SU-DHL-6 (cell line): Measurements from ENCODE around the gene RNASE8.
A peak's percentile ranks its signal among the peaks of the same experiment; 100 is the strongest.
"Not testable (repeated sequence)": the region's sequence is repeated elsewhere in the genome, so short reads cannot be mapped to it uniquely, and the experiment has no call there.

ENCODE experiments used
- H2AFZ ChIP-seq: fragments of 200-600 bp; sonication (generic); 2 replicates; pipeline ENCODE4 v1.6.1; 2014; ENCODE audit warnings: low read depth, mild to moderate bottlenecking, moderate library complexity, mixed read lengths, antibody characterized with exemption, low read length; ENCODE audit not compliant: severe bottlenecking
- H3F3A ChIP-seq: fragments of 200-600 bp; shearing (Covaris generic); 2 replicates; pipeline ENCODE4 v1.6.0; 2016; ENCODE audit warnings: antibody characterized with exemption, mild to moderate bottlenecking; ENCODE audit not compliant: insufficient read depth
- H3K27ac ChIP-seq: fragments of 200-600 bp; sonication (generic); 2 replicates; pipeline ENCODE4 v1.5.1; 2016; ENCODE audit warnings: low read depth, mild to moderate bottlenecking, low read length, moderate library complexity, mixed read lengths
- H3K27me3 ChIP-seq: fragments of 200-600 bp; sonication (generic), shearing (Covaris generic); 2 replicates; pipeline ENCODE4 v1.6.0; 2014; ENCODE audit warnings: mild to moderate bottlenecking, low read length
- H3K36me3 ChIP-seq: fragments of 200-600 bp; sonication (generic); 2 replicates; pipeline ENCODE4 v1.6.1; 2014; ENCODE audit warnings: mild to moderate bottlenecking, low read length, mixed read lengths
- H3K4me2 ChIP-seq: fragments of 300-600, 200-600 bp; shearing (Covaris generic), sonication (generic); 2 replicates; pipeline ENCODE4 v1.6.0; 2014; ENCODE audit warnings: low read length, low read depth, mild to moderate bottlenecking; ENCODE audit not compliant: poor library complexity, severe bottlenecking
- H3K4me3 ChIP-seq: fragments of 200-600 bp; sonication (generic); 2 replicates; pipeline ENCODE4 v1.5.1; 2014; ENCODE audit warnings: antibody characterized with exemption, low read length, mild to moderate bottlenecking, mixed read lengths; ENCODE audit not compliant: insufficient read depth, poor library complexity, severe bottlenecking
- H3K79me2 ChIP-seq: fragments of 200-600 bp; sonication (generic); 2 replicates; pipeline ENCODE4 v1.6.1; 2014; ENCODE audit warnings: mild to moderate bottlenecking, low read length, moderate library complexity; ENCODE audit not compliant: insufficient read depth
- H3K9ac ChIP-seq: fragments of 200-600 bp; sonication (generic); 2 replicates; pipeline ENCODE4 v1.7.0; 2014; ENCODE audit warnings: mild to moderate bottlenecking, low read length
- H3K9me2 ChIP-seq: fragments of 200-600 bp; sonication (generic); replicated peaks from 2 replicates; pipeline ENCODE4 v1.6.1; 2014; ENCODE audit warnings: low read length; ENCODE audit not compliant: insufficient read depth
- H3K9me3 ChIP-seq: fragments of 200-600 bp; sonication (generic); 2 replicates; pipeline ENCODE4 v1.6.1; 2014; ENCODE audit warnings: low read length, mixed read lengths; ENCODE audit not compliant: insufficient read depth
- H4K20me1 ChIP-seq: fragments of 200-600 bp; sonication (generic); 2 replicates; pipeline ENCODE4 v1.6.1; 2014; ENCODE audit warnings: low read depth, mild to moderate bottlenecking, antibody characterized with exemption, low read length, moderate library complexity, mixed read lengths
- CTCF ChIP-seq: fragments of 200-600 bp; sonication (generic); IDR thresholded peaks from one replicate; pipeline ENCODE4 v1.5.1; 2017; ENCODE audit warnings: antibody characterized with exemption, mild to moderate bottlenecking, low read length, moderate library complexity; ENCODE audit not compliant: insufficient read depth, poor library complexity, severe bottlenecking
- EZH2phosphoT487 ChIP-seq: fragments of 200-600 bp; sonication (generic), shearing (Covaris generic); conservative IDR thresholded peaks from 2 replicates; pipeline ENCODE4 v1.6.1; 2018; ENCODE audit warnings: mild to moderate bottlenecking, antibody characterized with exemption, low read length, moderate library complexity, mixed read lengths

The RNASE8 gene

GRCh38 chr14:21057803-21058675 lies at the start of gene RNASE8:
Gene RNASE8 (plus strand): TSS chr14:21057822. CDS start chr14:21057893, 71 bp downstream.
- no peak within 1 kb of the TSS for H3K27ac ChIP-seq
- H3K9me3 ChIP-seq: no peaks in the 10 kb centered on the region
- no peaks in the 10 kb centered on the region for H3K27me3 ChIP-seq
- H3K4me3 ChIP-seq: no peak within 1 kb of the TSS
- no peaks in the 10 kb centered on the region for H3K9me2 ChIP-seq
- no peak within 1 kb of the TSS for H3K4me2 ChIP-seq
- no peaks in the 10 kb centered on the region for H4K20me1 ChIP-seq
- H3K79me2 ChIP-seq: no peaks in the 10 kb centered on the region
- no peak within 1 kb of the TSS for H2AFZ ChIP-seq
- TF ChIP-seq EZH2phosphoT487: no peak
- no peak for TF ChIP-seq CTCF
- H3K36me3 ChIP-seq: no peaks in the 10 kb centered on the region
- no peaks in the 10 kb centered on the region for H3F3A ChIP-seq
- H3K9ac ChIP-seq: no peak within 1 kb of the TSS

GRCh38 chr14:21009721-21010120 lies 47.9 kb upstream of the RNASE8 start:
- H3F3A ChIP-seq, H3K9me2 ChIP-seq, H3K27ac ChIP-seq, H3K36me3 ChIP-seq, H3K4me2 ChIP-seq, H3K9me3 ChIP-seq, H3K79me2 ChIP-seq, H2AFZ ChIP-seq, H3K4me3 ChIP-seq, H4K20me1 ChIP-seq, H3K27me3 ChIP-seq, H3K9ac ChIP-seq: not testable (repeated sequence)

GRCh38 chr14:21011136-21011535 lies 46.5 kb upstream of the RNASE8 start:
- no peak overlapping the region for H3K27ac ChIP-seq
- no peaks in the 10 kb centered on the region for H3K79me2 ChIP-seq
- H3K9me3 ChIP-seq: no peaks in the 10 kb centered on the region
- no peak overlapping the region for H3K9ac ChIP-seq
- H4K20me1 ChIP-seq: no peaks in the 10 kb centered on the region
- no peaks in the 10 kb centered on the region for H3K27me3 ChIP-seq
- no peaks in the 10 kb centered on the region for H3K36me3 ChIP-seq
- H3F3A ChIP-seq: no peaks in the 10 kb centered on the region
- no peaks in the 10 kb centered on the region for H3K9me2 ChIP-seq
- H2AFZ ChIP-seq: no peak overlapping the region
- no peak overlapping the region for H3K4me2 ChIP-seq
- no peak overlapping the region for H3K4me3 ChIP-seq
- TF ChIP-seq EZH2phosphoT487 (no peak), CTCF (no peak)

GRCh38 chr14:21014761-21015190 lies 42.8 kb upstream of the RNASE8 start:
- H3K9me2 ChIP-seq: no peaks in the 10 kb centered on the region
- H3F3A ChIP-seq: no peaks in the 10 kb centered on the region
- H3K36me3 ChIP-seq: no peaks in the 10 kb centered on the region
- no peak overlapping the region for H3K4me2 ChIP-seq
- H2AFZ ChIP-seq: no peak overlapping the region
- no peak overlapping the region for H3K4me3 ChIP-seq
- H3K27ac ChIP-seq: no peak overlapping the region
- no peak overlapping the region for H3K9ac ChIP-seq
- TF ChIP-seq EZH2phosphoT487: no peak
- peak; percentile 83 for TF ChIP-seq CTCF
- no peaks in the 10 kb centered on the region for H4K20me1 ChIP-seq
- H3K79me2 ChIP-seq: no peaks in the 10 kb centered on the region
- H3K27me3 ChIP-seq: no peaks in the 10 kb centered on the region
- H3K9me3 ChIP-seq: no peaks in the 10 kb centered on the region
